ENCODE results near the gene IGFLR1. TPM values are rescaled to one million over a fixed set of nuclear protein-coding genes. Genes with fewer than 3 reads are reported as not detected.

The IGFLR1 gene
- total and polyA plus RNA-seq, 4 donors = 7.0 to 59.7 (median 31.2) TPM

- H3K4me3 ChIP-seq (ENCODE audit: low read depth in 1 of 3, low read length in 3 of 3) = no peak overlapping the region
- H3K36me3 ChIP-seq (ENCODE audit: control insufficient read depth in 4 of 4, insufficient read depth in 3 of 4, low read depth in 1 of 4, low read length in 3 of 4) = no peaks in the 10 kb centered on the region
- no peak overlapping the region for H3K9ac ChIP-seq (ENCODE audit: low read depth in 1 of 2, low read length in 2 of 2)
- no peak overlapping the region for H3K27ac ChIP-seq (ENCODE audit: low read depth in 1 of 2, low read length in 2 of 2)
- DNase-seq (ENCODE audit: low spot score) = no peak
- H3K27me3 ChIP-seq (ENCODE audit: control insufficient read depth in 4 of 4, insufficient read depth in 4 of 4, low read length in 3 of 4) = no peaks in the 10 kb centered on the region
- no peak for TF ChIP-seq FOXA1 (IDR thresholded peaks at IDR 0.05)
- no peak for TF ChIP-seq ATF3 (IDR thresholded peaks at IDR 0.05)
- no peak for TF ChIP-seq HNF4G (IDR thresholded peaks at IDR 0.05)
- TF ChIP-seq HNF4A (conservative IDR thresholded peaks at IDR 0.05) = no peak
- TF ChIP-seq JUND (IDR thresholded peaks at IDR 0.05) = no peak
- TF ChIP-seq MAX (IDR thresholded peaks at IDR 0.05) = no peak
- no peak for TF ChIP-seq CTCF (IDR thresholded peaks at IDR 0.05; ENCODE audit: low read depth, low read length, missing input control)
- TF ChIP-seq EGR1 (IDR thresholded peaks at IDR 0.05; ENCODE audit: low read depth in 2 of 2) = no peak
- no peak for TF ChIP-seq REST (IDR thresholded peaks at IDR 0.05)
- TF ChIP-seq NR2F2 (IDR thresholded peaks at IDR 0.05) = no peak
- no peak for TF ChIP-seq TAF1 (conservative IDR thresholded peaks at IDR 0.05)
- no peak for TF ChIP-seq RXRA (IDR thresholded peaks at IDR 0.05)
- no peak for TF ChIP-seq ZBTB33 (IDR thresholded peaks at IDR 0.05)
- no peak for TF ChIP-seq RAD21 (IDR thresholded peaks at IDR 0.05)
- H3K9me3 ChIP-seq (ENCODE audit: control insufficient read depth in 4 of 4, low read length in 3 of 4) = no peaks in the 10 kb centered on the region
- peaks cover 9 to 29% (median 20%) of the 10 kb centered on the region in 4 donors for H3K4me1 ChIP-seq (ENCODE audit: control insufficient read depth in 4 of 4, insufficient read depth in 4 of 4, low read length in 3 of 4)
- WGBS = 81% methylated on average over 14 of the region's 14 CpGs
Observed at GRCh38 chr19:35714601-35715354, 27.5 kb downstream of the IGFLR1 start.

Data from liver (tissue), 9 donors.